Transverse colon (tissue), 4 donors: ENCODE data around the gene TMEM178B.

Source experiments
- EP300 ChIP-seq: sonication (generic); formaldehyde crosslinking; IDR thresholded peaks from one replicate; pipeline ENCODE4 v1.6.1; 2017; ENCODE audit warnings: antibody characterized with exemption, low read depth
- POLR2A ChIP-seq: fragments of 450-650 bp; IDR thresholded peaks from one replicate; pipeline ENCODE4 v1.6.1; 2016; ENCODE audit warnings: antibody characterized with exemption, mild to moderate bottlenecking, moderate library complexity
- POLR2AphosphoS5 ChIP-seq, 3 donors: sonication (generic); formaldehyde crosslinking; IDR thresholded peaks; one replicate each; pipeline ENCODE4 v1.6.1; 2016; ENCODE audit warnings: antibody characterized with exemption in 3 of 3
- TF ChIP-seq, protein P1 (sequence below), 5 experiments: fragments of 200-600 bp in 3 of 5; fragments of 450-650 bp in 2 of 5; sonication (generic) in 3 of 5; IDR thresholded peaks; 1 replicate in 2 of 5; 2 replicates in 3 of 5; pipeline ENCODE4 v1.5.1; 2016 to 2017; ENCODE audit warnings: antibody characterized with exemption in 5 of 5, inconsistent platforms in 3 of 5, mild to moderate bottlenecking in 2 of 5, moderate library complexity in 1 of 5

DNA sequence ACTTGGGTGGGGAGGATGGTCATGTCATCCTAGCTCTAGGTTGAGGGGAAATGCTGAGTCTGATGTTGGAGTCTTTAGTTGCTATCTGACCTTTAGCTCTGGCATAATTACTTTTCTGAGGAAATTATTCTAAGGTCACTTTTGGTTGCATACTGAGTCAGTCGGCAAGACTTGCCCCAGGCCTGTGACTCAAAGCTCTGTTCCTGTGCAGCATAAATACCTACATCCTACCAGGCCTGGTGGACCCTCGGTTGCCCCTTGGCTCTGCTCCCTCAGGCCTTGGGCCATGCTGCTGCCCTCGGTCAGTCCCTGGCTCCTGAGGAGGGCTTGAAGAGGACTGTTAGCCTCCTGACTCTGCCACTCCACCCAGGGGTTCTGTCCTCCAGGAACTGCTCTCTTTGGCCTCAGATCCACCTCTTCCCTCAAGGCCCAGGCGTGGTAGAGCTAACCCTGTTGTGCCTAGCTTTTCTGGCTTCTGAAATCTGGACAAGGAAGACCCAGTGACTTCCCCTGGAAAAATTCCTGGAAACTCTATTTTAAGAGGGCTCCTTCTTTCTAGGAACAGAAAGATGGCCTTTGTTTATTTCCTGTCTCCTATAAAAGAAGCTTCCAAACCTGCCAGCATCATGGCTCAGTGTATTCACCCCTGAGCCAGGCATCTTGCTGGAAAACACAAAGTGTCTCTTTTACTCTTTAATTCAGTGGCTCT is 71.2 kb downstream of the TMEM178B start:
- TF ChIP-seq, protein P1, sequence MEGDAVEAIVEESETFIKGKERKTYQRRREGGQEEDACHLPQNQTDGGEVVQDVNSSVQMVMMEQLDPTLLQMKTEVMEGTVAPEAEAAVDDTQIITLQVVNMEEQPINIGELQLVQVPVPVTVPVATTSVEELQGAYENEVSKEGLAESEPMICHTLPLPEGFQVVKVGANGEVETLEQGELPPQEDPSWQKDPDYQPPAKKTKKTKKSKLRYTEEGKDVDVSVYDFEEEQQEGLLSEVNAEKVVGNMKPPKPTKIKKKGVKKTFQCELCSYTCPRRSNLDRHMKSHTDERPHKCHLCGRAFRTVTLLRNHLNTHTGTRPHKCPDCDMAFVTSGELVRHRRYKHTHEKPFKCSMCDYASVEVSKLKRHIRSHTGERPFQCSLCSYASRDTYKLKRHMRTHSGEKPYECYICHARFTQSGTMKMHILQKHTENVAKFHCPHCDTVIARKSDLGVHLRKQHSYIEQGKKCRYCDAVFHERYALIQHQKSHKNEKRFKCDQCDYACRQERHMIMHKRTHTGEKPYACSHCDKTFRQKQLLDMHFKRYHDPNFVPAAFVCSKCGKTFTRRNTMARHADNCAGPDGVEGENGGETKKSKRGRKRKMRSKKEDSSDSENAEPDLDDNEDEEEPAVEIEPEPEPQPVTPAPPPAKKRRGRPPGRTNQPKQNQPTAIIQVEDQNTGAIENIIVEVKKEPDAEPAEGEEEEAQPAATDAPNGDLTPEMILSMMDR (IDR thresholded peaks at IDR 0.05): no peak
- TF ChIP-seq EP300 (no peak), POLR2A (no peak), POLR2AphosphoS5 (IDR thresholded peaks at IDR 0.05) (no peak)
